GM19463 (cell line): ENCODE measurements around the gene ZSWIM7.

Experiments used
- ATAC-seq: cut with Tn5 transposase; IDR thresholded peaks from one replicate; pipeline ENCODE4 v1.9.1; 2021; ENCODE audit warnings: mild to moderate bottlenecking, moderate library complexity; ENCODE audit not compliant: unreplicated experiment

Gene ZSWIM7

GRCh38 chr17:15999141-15999973, at the start of gene ZSWIM7, which contains the start of gene TTC19:
TSS of gene ZSWIM7 (minus strand) at chr17:15999704. CDS start at chr17:15999594, 110 bp downstream.
TSS of gene TTC19 (plus strand) at chr17:15999824. CDS start at chr17:15999849, 25 bp downstream.
- ATAC-seq: peak; percentile 95

- ATAC-seq: no peak
Observed at GRCh38 chr17:16048811-16049449, 49.4 kb upstream of the ZSWIM7 start.

- ATAC-seq: no peak
Observed at GRCh38 chr17:16046966-16047365, 47.5 kb upstream of the ZSWIM7 start.

GRCh38 chr17:16044487-16044886, 45.0 kb upstream of the ZSWIM7 start:
- no peak for ATAC-seq

- no peak for ATAC-seq
Observed at GRCh38 chr17:16040710-16041251, 41.3 kb upstream of the ZSWIM7 start.

- ATAC-seq: no peak
Observed at GRCh38 chr17:16037636-16038035, 38.1 kb upstream of the ZSWIM7 start.

- ATAC-seq: no peak
Observed at GRCh38 chr17:16036261-16036660, 36.8 kb upstream of the ZSWIM7 start.

GRCh38 chr17:16033729-16034349, 34.3 kb upstream of the ZSWIM7 start:
- no peak for ATAC-seq

- peak; percentile 96 for ATAC-seq
Observed at GRCh38 chr17:16027708-16028584, 28.4 kb upstream of the ZSWIM7 start.

GRCh38 chr17:16026895-16027294, 27.4 kb upstream of the ZSWIM7 start:
- ATAC-seq: no peak

- no peak for ATAC-seq
Observed at GRCh38 chr17:16025202-16025601, 25.7 kb upstream of the ZSWIM7 start.

- ATAC-seq: no peak
Observed at GRCh38 chr17:16023881-16024280, 24.4 kb upstream of the ZSWIM7 start.

GRCh38 chr17:16019347-16019746, 19.8 kb upstream of the ZSWIM7 start:
- ATAC-seq: no peak

- no peak for ATAC-seq
Observed at GRCh38 chr17:16013943-16014407, 14.5 kb upstream of the ZSWIM7 start.

- no peak for ATAC-seq
Observed at GRCh38 chr17:16007439-16007838, 7.9 kb upstream of the ZSWIM7 start.

- no peak for ATAC-seq
Observed at GRCh38 chr17:16005636-16006035, 6.1 kb upstream of the ZSWIM7 start.

GRCh38 chr17:16003841-16004240, 4.3 kb upstream of the ZSWIM7 start:
- ATAC-seq: no peak

GRCh38 chr17:16002708-16003260, 3.3 kb upstream of the ZSWIM7 start:
- ATAC-seq: no peak

- ATAC-seq: no peak
Observed at GRCh38 chr17:16001226-16001897, 1.9 kb upstream of the ZSWIM7 start.
